ENCODE results near the gene RBMX. TPM values are rescaled to one million over a fixed set of nuclear protein-coding genes. Genes with fewer than 3 reads are reported as not detected.

RBMX gene
- total RNA-seq, 4 donors from 2014 or later: 126 to 219 (median 159) TPM

- intact Hi-C loops (cut with DNase I): no loop called here
- Histone ChIP-seq H3K27me3 (no peaks in the 10 kb centered on the region), H3K9me3 (no peaks in the 10 kb centered on the region), H3K4me1 (no peaks in the 10 kb centered on the region), H3K4me3 (no peak overlapping the region), H3K27ac (replicated peaks in 1 of 4) (no peak overlapping the region), H3K36me3 (peaks cover 0 to 4% (median 2%) of the 10 kb centered on the region in 4 donors)
- 78% methylated on average over 1 of the region's 1 CpG for WGBS
- TF ChIP-seq POLR2AphosphoS5 (IDR thresholded peaks at IDR 0.05): no peak
- no peak for TF ChIP-seq POLR2A (IDR thresholded peaks at IDR 0.05; ENCODE audit: low read depth)
- TF ChIP-seq CTCF (IDR thresholded peaks at IDR 0.05): no peak
- TF ChIP-seq EP300 (IDR thresholded peaks at IDR 0.05): no peak
- DNase-seq (ENCODE audit: extremely low spot score): no peak
Observed at GRCh38 chrX:136828830-136829229, 51.7 kb downstream of the RBMX start.

GRCh38 chrX:136827026-136827425 is 53.5 kb downstream of the RBMX start:
- Histone ChIP-seq H3K27me3 (no peaks in the 10 kb centered on the region), H3K27ac (replicated peaks in 1 of 4) (no peak overlapping the region), H3K36me3 (peaks cover 0 to 4% (median 2%) of the 10 kb centered on the region in 4 donors), H3K4me1 (no peaks in the 10 kb centered on the region), H3K9me3 (no peaks in the 10 kb centered on the region), H3K4me3 (no peak overlapping the region)
- WGBS: 47% methylated on average over 3 of the region's 3 CpGs
- no peak for DNase-seq (ENCODE audit: extremely low spot score)
- intact Hi-C loops (cut with DNase I): no loop called here
- TF ChIP-seq CTCF (IDR thresholded peaks at IDR 0.05) (no peak), POLR2AphosphoS5 (IDR thresholded peaks at IDR 0.05) (no peak), EP300 (IDR thresholded peaks at IDR 0.05) (no peak), POLR2A (IDR thresholded peaks at IDR 0.05; ENCODE audit: low read depth) (no peak)

GRCh38 chrX:136825771-136826170 is 54.8 kb downstream of the RBMX start:
- no peaks in the 10 kb centered on the region for H3K9me3 ChIP-seq

More at GRCh38 chrX:136825771-136826170, 54.8 kb downstream of the RBMX start:
- H3K27ac ChIP-seq (replicated peaks in 1 of 4): no peak overlapping the region
- H3K36me3 ChIP-seq: peaks cover 0 to 6% (median 4%) of the 10 kb centered on the region in 4 donors
- intact Hi-C loops (cut with DNase I): no loop called here
- no peak for TF ChIP-seq POLR2AphosphoS5 (IDR thresholded peaks at IDR 0.05)
- no peak for TF ChIP-seq CTCF (IDR thresholded peaks at IDR 0.05)
- no peak for TF ChIP-seq EP300 (IDR thresholded peaks at IDR 0.05)
- TF ChIP-seq POLR2A (IDR thresholded peaks at IDR 0.05; ENCODE audit: low read depth): no peak
- no peaks in the 10 kb centered on the region for H3K27me3 ChIP-seq
- H3K4me1 ChIP-seq: no peaks in the 10 kb centered on the region
- H3K4me3 ChIP-seq: no peak overlapping the region
- 90% methylated on average over 2 of the region's 2 CpGs for WGBS
- no peak for DNase-seq (ENCODE audit: extremely low spot score)

Small RNA genes lying within 50 kb of the gene (small RNA-seq; reads per million reads assigned to genes)
- 0 reads per million in 3 donors for gene SNORD61

Other genes starting within 250 kb of the RBMX start
- under 1 TPM in 2 of 4 donors, not detected in 2; 0.32 to 0.33 TPM for gene CD40LG, start 232.6 kb downstream of the RBMX start, total RNA-seq
- gene ARHGEF6, start 99.8 kb downstream of the RBMX start, total RNA-seq: 10 to 100 TPM; 13.4 to 16.4 (median 15.0) TPM
- gene GPR101, start 153.3 kb upstream of the RBMX start, total RNA-seq: not detected